DOHH2 (cell line): ENCODE measurements around the gene ANKRD13B.

Experiments
- H3F3A ChIP-seq: fragments of 200-600 bp; sonication (generic), shearing (Covaris generic); 2 replicates; pipeline ENCODE4 v1.6.0; 2016; ENCODE audit warnings: antibody characterized with exemption, mild to moderate bottlenecking; ENCODE audit not compliant: control insufficient read depth, insufficient read depth
- H3K27ac ChIP-seq: fragments of 200-600 bp; sonication (generic); 2 replicates; pipeline ENCODE4 v1.5.1; 2014; ENCODE audit warnings: low read depth, mild to moderate bottlenecking, low read length, moderate library complexity
- H3K27me3 ChIP-seq: fragments of 200-600 bp; sonication (generic); 2 replicates; pipeline ENCODE4 v1.6.1; 2014; ENCODE audit warnings: mild to moderate bottlenecking, low read length, mixed read lengths; ENCODE audit not compliant: control insufficient read depth
- H3K36me3 ChIP-seq: fragments of 200-600 bp; sonication (generic); 2 replicates; pipeline ENCODE4 v1.6.1; 2014; ENCODE audit warnings: mild to moderate bottlenecking, low read length, moderate library complexity, mixed read lengths; ENCODE audit not compliant: control insufficient read depth
- H3K4me1 ChIP-seq: fragments of 200-600 bp; sonication (generic); 2 replicates; pipeline ENCODE4 v1.6.1; 2014; ENCODE audit warnings: mild to moderate bottlenecking, low read length, mixed read lengths; ENCODE audit not compliant: control insufficient read depth
- H3K4me2 ChIP-seq: fragments of 200-600 bp; sonication (generic); 2 replicates; pipeline ENCODE4 v1.6.0; 2014; ENCODE audit warnings: mild to moderate bottlenecking, low read length, moderate library complexity
- H3K4me3 ChIP-seq: fragments of 200-600 bp; sonication (generic); 2 replicates; pipeline ENCODE4 v1.5.1; 2014; ENCODE audit warnings: mild to moderate bottlenecking, low read length, mixed read lengths
- H3K79me2 ChIP-seq: fragments of 200-600 bp; sonication (generic); 2 replicates; pipeline ENCODE4 v1.6.1; 2014; ENCODE audit warnings: mild to moderate bottlenecking, low read length, mixed read lengths; ENCODE audit not compliant: control insufficient read depth
- H3K9me2 ChIP-seq: fragments of 200-600 bp; sonication (generic); replicated peaks from 2 replicates; pipeline ENCODE4 v1.6.1; 2014; ENCODE audit warnings: mild to moderate bottlenecking, low read length, mixed read lengths; ENCODE audit not compliant: control insufficient read depth
- H3K9me3 ChIP-seq: fragments of 200-600 bp; sonication (generic); 2 replicates; pipeline ENCODE4 v1.6.1; 2014; ENCODE audit warnings: antibody characterized with exemption, low read length, mixed read lengths; ENCODE audit not compliant: control insufficient read depth, insufficient read depth
- H4K20me1 ChIP-seq: fragments of 200-600 bp; sonication (generic); 2 replicates; pipeline ENCODE4 v1.6.0; 2014; ENCODE audit warnings: low read depth, mild to moderate bottlenecking, antibody characterized with exemption, low read length, moderate library complexity; ENCODE audit not compliant: control insufficient read depth, insufficient read depth
- CTCF ChIP-seq: fragments of 200-600 bp; sonication (generic); IDR thresholded peaks from one replicate; pipeline ENCODE4 v1.5.1; 2014; ENCODE audit warnings: antibody characterized with exemption, mild to moderate bottlenecking, low read depth, low read length; ENCODE audit not compliant: poor library complexity, severe bottlenecking
- EZH2phosphoT487 ChIP-seq: fragments of 200-600 bp; sonication (generic); IDR thresholded peaks from 2 replicates; pipeline ENCODE4 v1.6.1; 2017; ENCODE audit warnings: borderline replicate concordance, mild to moderate bottlenecking, antibody characterized with exemption, low read length, moderate library complexity, mixed read lengths

Gene ANKRD13B

GRCh38 chr17:29567304-29567553 lies 25.7 kb upstream of the ANKRD13B start:
- Histone ChIP-seq H3K27me3 (no peaks in the 10 kb centered on the region), H3K4me1 (peaks cover 30% of the 10 kb centered on the region), H4K20me1 (no peaks in the 10 kb centered on the region), H3K4me3 (peak overlapping the region; percentile 91), H3F3A (peaks cover 10% of the 10 kb centered on the region), H3K9me2 (no peaks in the 10 kb centered on the region), H3K79me2 (peaks cover 34% of the 10 kb centered on the region), H3K4me2 (peak overlapping the region; percentile 88), H3K36me3 (peaks cover 24% of the 10 kb centered on the region), H3K9me3 (no peaks in the 10 kb centered on the region), H3K27ac (peak overlapping the region; percentile 89)
- TF ChIP-seq EZH2phosphoT487 (no peak), CTCF (no peak)

GRCh38 chr17:29567554-29568330 lies 25.2 kb upstream of the ANKRD13B start:
- H3K4me2 ChIP-seq: peak overlapping the region; percentile 88
- H3F3A ChIP-seq: peaks cover 10% of the 10 kb centered on the region
- H3K4me1 ChIP-seq: peaks cover 26% of the 10 kb centered on the region
- TF ChIP-seq EZH2phosphoT487: no peak
- TF ChIP-seq CTCF: peak; percentile 55
- peaks cover 21% of the 10 kb centered on the region for H3K36me3 ChIP-seq
- no peaks in the 10 kb centered on the region for H3K9me3 ChIP-seq
- H3K27me3 ChIP-seq: no peaks in the 10 kb centered on the region
- peaks cover 34% of the 10 kb centered on the region for H3K79me2 ChIP-seq
- H3K4me3 ChIP-seq: peak overlapping the region; percentile 91
- peak overlapping the region; percentile 89 for H3K27ac ChIP-seq
- H3K9me2 ChIP-seq: no peaks in the 10 kb centered on the region
- H4K20me1 ChIP-seq: no peaks in the 10 kb centered on the region

- no peaks in the 10 kb centered on the region for H3K9me3 ChIP-seq
- H4K20me1 ChIP-seq: no peaks in the 10 kb centered on the region
- H3K27ac ChIP-seq: peak within 1 kb of the TSS; percentile 89
- H3K36me3 ChIP-seq: peaks cover 25% of the 10 kb centered on the region
- H3K4me2 ChIP-seq: peak within 1 kb of the TSS; percentile 88
- peak within 1 kb of the TSS; percentile 91 for H3K4me3 ChIP-seq
- H3K27me3 ChIP-seq: no peaks in the 10 kb centered on the region
- H3K4me1 ChIP-seq: peaks cover 32% of the 10 kb centered on the region
- H3K9me2 ChIP-seq: no peaks in the 10 kb centered on the region
- TF ChIP-seq CTCF (no peak), EZH2phosphoT487 (no peak)
- H3F3A ChIP-seq: peaks cover 10% of the 10 kb centered on the region
- peaks cover 34% of the 10 kb centered on the region for H3K79me2 ChIP-seq
These were observed 24.3 kb upstream of the ANKRD13B start, which contains the start of gene TP53I13 for GRCh38 chr17:29568331-29569244. TSS of gene TP53I13 (plus strand) at chr17:29568701. CDS start at chr17:29568759, 58 bp downstream.
